Aorta (tissue), 5 donors: ENCODE results near the gene DGKG. TPM values are rescaled to one million over a fixed set of nuclear protein-coding genes. Genes with fewer than 3 reads are reported as not detected.

ENCODE experiments used
- ATAC-seq: fragments of 200-7000 bp; cut with Tn5 transposase; one replicate; pipeline ENCODE4 v1.9.1; 2022; ENCODE audit warnings: moderate library complexity; ENCODE audit not compliant: low FRiP score
- DNase-seq, 2 donors: peaks; one replicate each; pipeline ENCODE4 v3.0.0-alpha.2; 2020
- H3K27ac ChIP-seq, 2 donors: one replicate each; pipeline ENCODE4 v1.5.1; 2013; ENCODE audit warnings: low read length in 2 of 2, mild to moderate bottlenecking in 2 of 2, moderate library complexity in 2 of 2, control low read depth in 1 of 2, inconsistent platforms in 1 of 2, low read depth in 1 of 2
- H3K27me3 ChIP-seq, 2 donors: one replicate each; pipeline ENCODE4 v1.6.1; 2013; ENCODE audit warnings: control low read depth in 1 of 2, low read length in 1 of 2, mild to moderate bottlenecking in 1 of 2, moderate library complexity in 1 of 2; ENCODE audit not compliant: insufficient read depth in 2 of 2, control insufficient read depth in 1 of 2
- H3K36me3 ChIP-seq, 2 donors: one replicate each; pipeline ENCODE4 v1.6.1; 2013; ENCODE audit warnings: control low read depth in 1 of 2, low read length in 1 of 2, mild to moderate bottlenecking in 1 of 2; ENCODE audit not compliant: insufficient read depth in 2 of 2, control insufficient read depth in 1 of 2
- H3K4me1 ChIP-seq, 2 donors: one replicate each; pipeline ENCODE4 v1.6.1; 2013; ENCODE audit warnings: low read length in 2 of 2, control low read depth in 1 of 2, mild to moderate bottlenecking in 1 of 2, moderate library complexity in 1 of 2; ENCODE audit not compliant: insufficient read depth in 2 of 2, control insufficient read depth in 1 of 2
- H3K4me3 ChIP-seq, 2 donors: one replicate each; pipeline ENCODE4 v1.5.1; 2013; ENCODE audit warnings: low read length in 2 of 2, control low read depth in 1 of 2, mild to moderate bottlenecking in 1 of 2
- H3K9me3 ChIP-seq: one replicate; pipeline ENCODE4 v1.6.1; 2013; ENCODE audit warnings: mild to moderate bottlenecking, low read length; ENCODE audit not compliant: control insufficient read depth
- WGBS, 2 donors: extraction: QIAGEN DNeasy Blood & Tissue Kit; methylation state at CpG; one replicate each; pipeline ENCODE4 v1.1.7; 2013; 5-methylcytosine and 5-hydroxymethylcytosine counted together
- intact Hi-C, 2 donors: fragments of 100-400 bp; cut with DNase I; formaldehyde crosslinking; loops; one replicate each; pipeline versions ENCODE4 v1.14.2 to v1.15.0; 2022
- polyA plus RNA-seq, 2 donors: library from polyadenylated mRNA; stranded (reverse); fragments of 200-250 nt; gene quantifications; one replicate each; pipeline ENCODE4 v1.2.3, GENCODE V29; 2013
- total RNA-seq, 2 donors: library from RNA; stranded (reverse); fragmentation: NEBNext Ultra II Directional; extraction: Animal tissue kit (Norgen Biotek cat#: 25700); gene quantifications; one replicate each; pipeline ENCODE4 v1.2.1, GENCODE V29; 2021
- donor health status: healthy with polysubstance abuse.
- donor health status: Bipolar disorder and iron deficiency.
- donor health status: DM: no; HTN: no; CAD: no.
- donor health status: DM: no; HTN: no; CAD: no.
- donor health status: DM: yes; HTN: yes; CAD: no.

Gene DGKG
- total and polyA plus RNA-seq, 4 donors = 0.95 to 37.1 (median 7.4) TPM

DNA sequence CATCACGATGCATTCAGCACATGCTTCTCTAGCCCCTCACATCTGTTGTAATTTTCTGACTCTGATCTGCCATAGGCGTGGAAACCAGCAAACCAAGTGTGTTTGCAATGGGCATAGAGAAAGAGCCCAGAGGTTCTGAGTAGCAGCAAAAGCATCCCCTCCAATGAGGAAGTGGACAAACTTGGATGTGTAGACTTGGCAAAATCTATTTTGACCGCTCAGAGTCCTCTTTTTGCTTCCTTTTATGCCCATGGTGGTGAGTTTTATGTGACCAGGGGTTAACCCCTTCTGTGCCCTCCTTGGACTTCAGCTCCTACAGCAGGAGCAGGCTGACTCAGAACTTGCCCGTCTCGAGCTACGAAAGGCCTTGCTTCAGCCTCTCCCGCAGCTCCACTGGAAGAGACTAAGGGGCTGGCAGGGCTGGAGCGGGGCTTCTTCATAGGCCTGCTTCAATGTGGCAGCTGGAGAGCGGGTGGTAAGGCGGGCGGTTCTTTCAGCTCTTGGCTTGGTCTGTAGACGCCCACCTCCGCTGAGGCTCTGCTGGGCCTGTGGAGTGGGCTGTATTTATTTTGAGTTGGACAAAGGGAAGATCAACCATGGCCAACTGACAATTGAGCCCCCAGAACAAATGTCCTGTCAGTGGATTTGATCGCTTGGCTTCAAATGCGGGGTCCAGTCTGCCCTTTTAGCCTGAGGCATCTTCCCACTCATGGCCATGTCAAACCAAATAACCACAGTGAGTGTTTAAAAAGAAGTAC, 246.6 kb downstream of the DGKG start:
- DNase-seq (no peak), ATAC-seq (no peak)
- 92 to 95% methylated on average over 15 of the region's 15 CpGs for WGBS, 2 donors
- intact Hi-C loops = no loop called here
- Histone ChIP-seq H3K4me3 (no peak overlapping the region), H3K9me3 (no peaks in the 10 kb centered on the region), H3K27ac (no peak overlapping the region), H3K4me1 (no peaks in the 10 kb centered on the region), H3K36me3 (no peaks in the 10 kb centered on the region), H3K27me3 (no peaks in the 10 kb centered on the region)

DNA sequence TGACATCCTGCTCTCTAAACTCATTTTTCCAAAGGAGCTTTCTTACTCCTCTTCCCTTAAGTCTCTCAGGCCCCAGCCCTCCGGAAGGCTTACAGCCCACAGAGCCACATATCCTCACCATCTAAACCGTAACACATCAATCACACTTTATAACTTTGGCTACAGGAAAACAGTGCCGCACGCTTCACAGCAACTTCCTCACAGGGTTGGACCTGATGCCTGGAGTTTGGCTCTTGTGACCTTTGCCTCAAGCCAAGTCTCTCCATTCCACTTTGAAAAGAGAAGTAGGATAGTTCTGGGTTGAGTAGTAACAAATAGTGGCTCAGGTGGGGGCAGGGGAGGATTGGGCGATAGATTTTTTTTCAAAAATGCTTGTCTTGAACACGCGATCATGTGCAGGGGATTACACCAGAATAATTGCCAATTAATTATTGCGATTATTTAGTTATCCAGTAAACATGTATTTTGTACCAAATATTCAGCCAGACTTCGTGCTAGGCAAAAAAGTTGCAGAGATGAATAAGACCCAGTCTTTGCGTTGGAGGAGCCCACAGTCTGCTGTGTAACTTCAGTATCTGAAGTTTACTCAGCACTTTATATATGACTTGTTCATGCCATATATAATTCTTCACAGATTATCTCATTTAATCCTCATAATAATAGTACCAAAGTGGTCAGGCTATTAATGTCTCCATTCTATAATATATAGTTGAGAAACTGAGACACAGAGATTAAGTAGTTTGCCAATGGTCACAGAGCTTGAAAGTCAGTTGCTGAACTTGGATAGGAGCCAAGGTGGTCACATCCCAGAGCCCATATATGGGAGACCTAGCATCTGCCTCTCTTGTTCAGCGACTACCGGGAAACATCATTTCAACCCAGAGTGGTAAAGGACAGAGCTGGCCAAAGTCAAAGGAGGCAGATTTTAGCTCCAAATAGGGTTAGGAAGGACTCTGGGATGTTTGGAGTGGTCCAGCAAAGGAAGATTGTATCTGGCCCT, 250.8 kb downstream of the DGKG start:
- ATAC-seq (no peak), DNase-seq (peak in 1 of 2 donors; percentile 62)
- Histone ChIP-seq H3K4me3 (no peak overlapping the region), H3K27me3 (no peaks in the 10 kb centered on the region), H3K36me3 (no peaks in the 10 kb centered on the region), H3K27ac (peak overlapping the region; percentile 13 to 79), H3K4me1 (no peaks in the 10 kb centered on the region), H3K9me3 (no peaks in the 10 kb centered on the region)
- intact Hi-C loops = no loop called here
- WGBS, 2 donors = 60 to 63% methylated on average over 12 of the region's 12 CpGs

DNA sequence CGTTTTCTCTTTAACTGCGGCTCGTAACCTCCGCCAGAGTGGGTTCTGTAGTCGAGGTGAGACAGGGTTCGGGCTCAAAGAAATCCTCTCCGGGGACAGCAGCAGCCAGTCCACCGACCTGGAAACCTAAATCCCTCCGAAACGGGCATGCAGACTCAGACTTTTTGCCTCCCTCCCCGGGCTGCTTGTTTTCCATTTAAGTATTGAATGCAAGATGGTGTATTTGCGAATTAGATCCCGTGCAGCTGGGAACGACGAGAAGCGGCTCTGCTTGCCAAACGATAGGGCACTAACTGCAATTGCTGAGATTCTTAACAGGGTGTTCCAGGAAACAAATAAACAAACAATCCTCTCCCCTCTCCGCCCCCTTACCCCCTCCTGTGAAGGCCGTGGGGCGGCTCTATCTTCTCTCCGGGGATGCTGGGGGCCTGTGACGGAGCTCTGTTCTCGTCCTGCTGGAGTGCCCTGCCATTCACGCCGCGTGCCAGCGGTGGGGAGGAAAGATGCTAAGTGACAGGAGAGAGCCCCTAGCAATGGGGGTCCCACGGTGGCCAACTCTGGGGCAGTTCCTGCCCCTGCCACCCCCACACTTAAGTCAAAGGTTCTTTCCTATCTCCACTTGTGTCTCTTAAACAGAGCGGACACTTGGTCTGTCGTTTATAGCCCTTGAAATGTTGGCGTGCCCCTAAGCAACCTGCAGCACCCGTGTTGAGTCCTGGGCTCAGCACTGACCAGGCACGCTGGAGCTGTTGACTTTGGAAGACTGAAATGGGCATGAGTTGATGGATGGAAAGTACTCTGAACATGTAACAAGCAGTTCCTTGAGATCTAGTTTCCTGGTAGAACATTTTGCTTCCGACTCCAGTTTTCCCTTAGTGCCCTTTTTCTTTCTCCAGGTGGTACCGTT, 251.9 kb downstream of the DGKG start:
- DNase-seq (peak in 1 of 2 donors; percentile 83), ATAC-seq (peak; percentile 23)
- peaks cover 0 to 1% of the 10 kb centered on the region in 2 donors for H3K36me3 ChIP-seq
- H3K27me3 ChIP-seq = no peaks in the 10 kb centered on the region
- H3K4me3 ChIP-seq = peak overlapping the region; percentile 33 to 87
- intact Hi-C loops = loop anchor here (1.0 to 5.0 kb wide), 3 partner anchors 127 to 173 kb away; no protein-coding TSS in a partner anchor
- WGBS, 2 donors = 2 to 3% methylated on average over 35 of the region's 35 CpGs
- H3K27ac ChIP-seq = peak overlapping the region; percentile 79 to 87
- no peaks in the 10 kb centered on the region for H3K9me3 ChIP-seq
- H3K4me1 ChIP-seq = no peaks in the 10 kb centered on the region

DNA sequence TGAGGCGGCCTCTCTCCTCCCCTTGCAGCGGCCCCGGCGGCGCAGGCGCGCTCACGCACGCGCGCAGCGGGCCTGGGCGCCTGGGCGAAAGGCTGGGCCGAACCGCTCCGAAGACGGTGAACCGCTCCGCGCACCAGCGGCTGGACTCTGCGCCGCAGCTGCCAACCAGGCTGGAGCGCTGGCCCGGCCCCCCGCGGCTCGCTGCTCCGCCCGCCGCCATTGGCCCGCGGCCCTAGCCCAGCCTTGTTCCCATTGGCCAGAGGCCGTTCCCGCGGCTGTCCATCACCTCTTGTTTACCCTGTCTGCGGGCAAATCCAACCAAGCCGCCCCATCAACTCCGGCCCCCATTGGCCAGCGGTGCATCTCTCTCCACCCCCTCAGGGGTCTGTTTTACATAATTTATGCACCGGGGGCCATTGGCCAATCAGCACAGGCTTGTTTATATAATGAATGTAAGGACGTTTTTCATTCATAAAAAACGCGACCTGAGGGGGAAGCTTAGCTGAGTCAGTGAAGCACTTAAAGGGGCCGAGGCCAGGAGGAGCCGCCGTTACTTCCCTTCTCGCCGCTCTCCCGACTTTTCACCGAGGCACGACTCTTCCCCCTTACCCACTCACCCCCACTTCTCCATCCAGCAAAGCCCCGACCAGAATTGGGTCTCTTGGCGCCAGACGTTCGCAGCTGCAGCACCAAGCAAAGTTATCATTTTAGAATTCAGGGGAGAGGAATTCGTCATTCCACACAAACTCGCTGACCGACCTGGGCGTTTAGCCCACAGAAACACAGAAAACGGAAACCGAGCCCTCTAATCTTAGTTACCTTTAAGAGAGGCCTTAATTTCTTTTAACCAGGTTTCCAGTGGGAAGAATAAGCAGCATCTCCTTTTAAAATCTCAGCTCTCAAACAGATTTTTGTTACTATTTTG, 252.8 kb downstream of the DGKG start, which contains the start of gene ETV5:
TSS of gene ETV5 (minus strand) at position 149 of the 925 bp plus-strand sequence. CDS start 3,221 bp downstream, outside the sequence.
- peak; percentile 97 for ATAC-seq
- peak within 1 kb of the TSS; percentile 79 to 87 for H3K27ac ChIP-seq
- H3K36me3 ChIP-seq = peaks cover 0 to 1% of the 10 kb centered on the region in 2 donors
- intact Hi-C loops = loop anchor here (1.0 to 5.0 kb wide), 3 partner anchors 127 to 172 kb away; no protein-coding TSS in a partner anchor
- no peaks in the 10 kb centered on the region for H3K9me3 ChIP-seq
- 0 to 1% methylated on average over 38 to 63 of the region's 63 CpGs for WGBS, 2 donors
- DNase-seq = peak; percentile 99 to 100
- peak within 1 kb of the TSS; percentile 75 to 87 for H3K4me3 ChIP-seq
- no peaks in the 10 kb centered on the region for H3K4me1 ChIP-seq
- no peaks in the 10 kb centered on the region for H3K27me3 ChIP-seq

DNA sequence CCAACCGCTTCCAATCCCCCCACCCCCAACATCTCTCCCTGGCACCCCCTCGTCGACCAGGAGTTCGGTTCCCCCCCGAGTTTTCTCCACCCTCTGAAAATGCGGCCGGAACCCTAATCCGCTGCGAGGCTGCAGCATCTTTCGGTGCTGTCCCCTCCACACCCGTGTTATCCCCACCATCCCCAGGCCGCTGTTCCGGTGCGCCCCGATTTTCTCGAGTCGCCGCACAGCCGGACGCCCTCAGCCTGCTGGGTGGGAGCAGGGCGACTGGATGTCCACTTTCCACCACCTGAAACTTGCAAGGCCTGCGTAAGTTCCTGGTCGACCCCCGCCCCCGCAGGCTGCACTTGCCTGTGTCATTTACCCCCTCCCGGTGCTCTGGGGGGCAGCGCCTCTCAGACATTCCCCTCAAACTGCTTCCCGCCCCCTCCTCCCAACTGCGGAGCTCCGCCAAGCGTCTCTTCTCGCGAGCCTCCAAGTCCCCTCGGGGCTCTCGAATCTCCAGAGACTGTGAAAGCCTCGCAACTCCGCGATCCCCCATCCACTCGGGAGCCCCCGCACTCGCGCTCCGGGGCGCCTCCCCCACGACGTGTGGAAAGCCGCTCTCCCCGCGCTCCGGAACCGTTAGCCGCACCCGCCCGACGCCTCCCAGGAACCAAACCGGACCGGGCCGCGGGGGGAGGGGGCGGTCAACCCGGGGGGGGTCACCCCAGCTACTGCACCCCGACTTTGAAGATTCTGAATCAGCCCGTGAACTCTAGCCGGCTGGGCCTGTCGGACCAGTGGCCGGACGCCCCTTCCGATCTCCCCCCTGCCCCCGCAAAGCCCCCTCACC, 253.7 kb downstream of the DGKG start:
- Histone ChIP-seq H3K36me3 (peaks cover 0 to 1% of the 10 kb centered on the region in 2 donors), H3K27me3 (no peaks in the 10 kb centered on the region), H3K27ac (peak overlapping the region in 1 of 2 donors; percentile 23), H3K4me3 (peak overlapping the region; percentile 75 to 81), H3K4me1 (no peaks in the 10 kb centered on the region), H3K9me3 (no peaks in the 10 kb centered on the region)
- ATAC-seq (peak; percentile 13), DNase-seq (peak; percentile 66 to 85)
- intact Hi-C loops = loop anchor here (5.0 kb wide), 2 partner anchors 126 to 129 kb away; no protein-coding TSS in a partner anchor
- 1% methylated on average over 67 to 69 of the region's 69 CpGs for WGBS, 2 donors

DNA sequence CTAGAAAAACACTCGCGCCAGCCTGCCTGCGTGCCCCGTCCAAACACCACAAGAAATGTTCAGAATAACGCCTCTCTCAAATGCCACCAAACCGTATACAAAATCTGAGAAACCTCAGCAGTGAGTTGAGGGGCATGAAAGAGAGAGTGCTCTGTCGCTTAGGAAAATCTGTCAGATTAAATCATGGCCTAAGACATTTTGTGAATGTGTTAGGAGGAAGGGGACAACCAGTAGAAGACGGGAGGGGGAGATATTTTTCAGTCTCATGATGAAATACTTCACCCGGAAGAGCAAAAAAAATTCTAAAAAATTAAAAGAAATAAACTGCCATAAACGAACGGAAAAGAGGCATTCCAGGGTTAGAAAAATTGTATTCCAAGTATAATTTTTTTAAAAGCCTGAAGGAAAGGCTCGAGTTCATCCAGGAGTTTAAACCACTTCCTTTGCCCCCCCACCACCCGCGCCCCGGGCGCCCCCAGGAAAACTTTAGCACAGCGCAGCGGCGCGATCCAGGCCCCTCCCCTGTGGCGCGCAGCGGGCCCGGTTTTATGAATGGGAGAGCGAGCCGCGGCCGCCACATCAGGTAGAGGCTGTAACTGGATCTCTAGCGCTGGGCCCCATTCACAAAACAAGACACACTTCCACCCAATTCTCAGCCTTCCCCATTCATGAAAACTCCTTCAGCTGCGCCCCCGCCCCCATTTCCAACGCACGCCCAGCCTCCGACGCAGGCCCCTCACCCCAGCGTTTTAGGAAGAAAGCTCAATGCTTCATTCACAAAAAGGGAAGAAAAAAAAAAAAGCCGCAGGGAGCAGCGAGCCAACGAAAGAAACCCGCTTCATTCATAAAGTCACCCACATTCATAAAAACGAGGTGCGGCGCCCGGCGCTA, 254.6 kb downstream of the DGKG start:
- H3K4me1 ChIP-seq = no peaks in the 10 kb centered on the region
- H3K36me3 ChIP-seq = peaks cover 0 to 1% of the 10 kb centered on the region in 2 donors
- intact Hi-C loops = loop anchor here (5.0 kb wide), 2 partner anchors 125 to 130 kb away; no protein-coding TSS in a partner anchor
- H3K9me3 ChIP-seq = no peaks in the 10 kb centered on the region
- H3K27me3 ChIP-seq = no peaks in the 10 kb centered on the region
- 1 to 2% methylated on average over 45 of the region's 45 CpGs for WGBS, 2 donors
- DNase-seq = peak; percentile 76 to 88
- no peak for ATAC-seq
- peak overlapping the region; percentile 75 to 81 for H3K4me3 ChIP-seq
- no peak overlapping the region for H3K27ac ChIP-seq
